KOPT-K1 (cell line): ENCODE data around the gene POLA1.
"Not testable (repeated sequence)": the region's sequence is repeated elsewhere in the genome, so short reads cannot be mapped to it uniquely, and the experiment has no call there.

ENCODE experiments used
- H3K27ac ChIP-seq: fragments of 200-600 bp; sonication (generic); 2 replicates; pipeline ENCODE4 v1.5.1; 2016; ENCODE audit warnings: antibody characterized with exemption, mild to moderate bottlenecking, low read depth, low read length; ENCODE audit not compliant: poor library complexity, severe bottlenecking
- H3K36me3 ChIP-seq: fragments of 200-600 bp; sonication (generic); 2 replicates; pipeline ENCODE4 v1.5.1; 2017; ENCODE audit warnings: antibody characterized with exemption, mild to moderate bottlenecking, low read length, moderate library complexity; ENCODE audit not compliant: insufficient read depth
- H3K9me3 ChIP-seq: fragments of 200-600 bp; sonication (generic); 2 replicates; pipeline ENCODE4 v1.5.1; 2017; ENCODE audit warnings: antibody characterized with exemption, low read length, mild to moderate bottlenecking; ENCODE audit not compliant: insufficient read depth, poor library complexity, severe bottlenecking

POLA1 gene

GRCh38 chrX:24819807-24820206 lies 126.1 kb downstream of the POLA1 start:
- Histone ChIP-seq H3K36me3 (peaks cover 84% of the 10 kb centered on the region), H3K9me3 (peaks cover 11% of the 10 kb centered on the region)
- not testable (repeated sequence) for H3K27ac ChIP-seq

- H3K36me3 ChIP-seq = peaks cover 90% of the 10 kb centered on the region
- no peaks in the 10 kb centered on the region for H3K9me3 ChIP-seq
- no peak overlapping the region for H3K27ac ChIP-seq
Measured at GRCh38 chrX:24828147-24828546, 134.4 kb downstream of the POLA1 start.

GRCh38 chrX:24828600-24828999 lies 134.9 kb downstream of the POLA1 start:
- Histone ChIP-seq H3K9me3 (no peaks in the 10 kb centered on the region), H3K27ac (no peak overlapping the region), H3K36me3 (peaks cover 92% of the 10 kb centered on the region)

- Histone ChIP-seq H3K27ac (no peak overlapping the region), H3K36me3 (peaks cover 67% of the 10 kb centered on the region), H3K9me3 (no peaks in the 10 kb centered on the region)
Measured at GRCh38 chrX:24833695-24834094, 140.0 kb downstream of the POLA1 start.

- H3K9me3 ChIP-seq = no peaks in the 10 kb centered on the region
- H3K27ac ChIP-seq = no peak overlapping the region
- peaks cover 63% of the 10 kb centered on the region for H3K36me3 ChIP-seq
Measured at GRCh38 chrX:24837966-24838365, 144.2 kb downstream of the POLA1 start.

- no peaks in the 10 kb centered on the region for H3K9me3 ChIP-seq
- no peak overlapping the region for H3K27ac ChIP-seq
- H3K36me3 ChIP-seq = peaks cover 63% of the 10 kb centered on the region
Measured at GRCh38 chrX:24838629-24839028, 144.9 kb downstream of the POLA1 start.

- H3K27ac ChIP-seq = no peak overlapping the region
- H3K36me3 ChIP-seq = peaks cover 65% of the 10 kb centered on the region
- H3K9me3 ChIP-seq = no peaks in the 10 kb centered on the region
Measured at GRCh38 chrX:24839331-24839730, 145.6 kb downstream of the POLA1 start.

- Histone ChIP-seq H3K27ac (no peak overlapping the region), H3K36me3 (peaks cover 74% of the 10 kb centered on the region), H3K9me3 (no peaks in the 10 kb centered on the region)
Measured at GRCh38 chrX:24842486-24842885, 148.8 kb downstream of the POLA1 start.

- no peak overlapping the region for H3K27ac ChIP-seq
- peaks cover 93% of the 10 kb centered on the region for H3K36me3 ChIP-seq
Measured at GRCh38 chrX:24846550-24847150, 152.9 kb downstream of the POLA1 start.

GRCh38 chrX:24851289-24851688 lies 157.6 kb downstream of the POLA1 start:
- H3K36me3 ChIP-seq = peaks cover 82% of the 10 kb centered on the region
- no peaks in the 10 kb centered on the region for H3K9me3 ChIP-seq
- no peak overlapping the region for H3K27ac ChIP-seq

More at GRCh38 chrX:24846550-24847150, 152.9 kb downstream of the POLA1 start:
- H3K9me3 ChIP-seq = no peaks in the 10 kb centered on the region

- Histone ChIP-seq H3K36me3 (peaks cover 77% of the 10 kb centered on the region), H3K9me3 (no peaks in the 10 kb centered on the region), H3K27ac (no peak overlapping the region)
Measured at GRCh38 chrX:24851780-24852179, 158.1 kb downstream of the POLA1 start.

GRCh38 chrX:24858004-24858746 lies 164.5 kb downstream of the POLA1 start:
- Histone ChIP-seq H3K27ac (no peak overlapping the region), H3K9me3 (no peaks in the 10 kb centered on the region), H3K36me3 (peaks cover 33% of the 10 kb centered on the region)

GRCh38 chrX:24859211-24859841 lies 165.6 kb downstream of the POLA1 start:
- Histone ChIP-seq H3K27ac (no peak overlapping the region), H3K9me3 (no peaks in the 10 kb centered on the region), H3K36me3 (peaks cover 31% of the 10 kb centered on the region)

GRCh38 chrX:24860140-24860539 lies 166.4 kb downstream of the POLA1 start:
- Histone ChIP-seq H3K27ac (no peak overlapping the region), H3K36me3 (peaks cover 34% of the 10 kb centered on the region), H3K9me3 (no peaks in the 10 kb centered on the region)

- Histone ChIP-seq H3K27ac (no peak overlapping the region), H3K9me3 (no peaks in the 10 kb centered on the region), H3K36me3 (peaks cover 23% of the 10 kb centered on the region)
Measured at GRCh38 chrX:24862343-24862742, 168.6 kb downstream of the POLA1 start.
